HS-27A (cell line): ENCODE measurements around the gene TRIP10.

Experiments
- DNase-seq: peaks from one replicate; pipeline ENCODE4 v3.0.0-alpha.2; 2012; ENCODE audit warnings: low read depth, missing footprints

The TRIP10 gene

DNA sequence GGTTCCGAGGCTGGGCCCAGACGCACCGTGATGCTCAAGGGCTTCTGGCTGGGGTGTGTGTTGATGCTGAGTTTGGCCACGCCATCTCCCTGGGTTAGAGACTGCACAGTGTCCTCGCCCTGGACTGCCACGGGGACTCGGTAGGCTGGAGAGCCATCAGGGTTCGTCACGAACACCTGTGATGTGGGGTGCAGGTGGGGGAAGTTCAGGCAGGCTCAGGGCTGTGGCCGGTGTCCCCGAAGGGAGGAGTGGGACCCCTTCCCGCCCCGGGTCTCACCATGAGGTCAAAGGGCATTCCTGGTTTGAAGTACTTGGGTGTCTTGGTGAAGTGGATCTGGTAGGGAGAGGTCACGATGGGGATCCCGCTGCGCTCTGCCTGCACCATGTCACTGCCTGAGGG lies 27.2 kb upstream of the TRIP10 start:
- DNase-seq: no peak

DNA sequence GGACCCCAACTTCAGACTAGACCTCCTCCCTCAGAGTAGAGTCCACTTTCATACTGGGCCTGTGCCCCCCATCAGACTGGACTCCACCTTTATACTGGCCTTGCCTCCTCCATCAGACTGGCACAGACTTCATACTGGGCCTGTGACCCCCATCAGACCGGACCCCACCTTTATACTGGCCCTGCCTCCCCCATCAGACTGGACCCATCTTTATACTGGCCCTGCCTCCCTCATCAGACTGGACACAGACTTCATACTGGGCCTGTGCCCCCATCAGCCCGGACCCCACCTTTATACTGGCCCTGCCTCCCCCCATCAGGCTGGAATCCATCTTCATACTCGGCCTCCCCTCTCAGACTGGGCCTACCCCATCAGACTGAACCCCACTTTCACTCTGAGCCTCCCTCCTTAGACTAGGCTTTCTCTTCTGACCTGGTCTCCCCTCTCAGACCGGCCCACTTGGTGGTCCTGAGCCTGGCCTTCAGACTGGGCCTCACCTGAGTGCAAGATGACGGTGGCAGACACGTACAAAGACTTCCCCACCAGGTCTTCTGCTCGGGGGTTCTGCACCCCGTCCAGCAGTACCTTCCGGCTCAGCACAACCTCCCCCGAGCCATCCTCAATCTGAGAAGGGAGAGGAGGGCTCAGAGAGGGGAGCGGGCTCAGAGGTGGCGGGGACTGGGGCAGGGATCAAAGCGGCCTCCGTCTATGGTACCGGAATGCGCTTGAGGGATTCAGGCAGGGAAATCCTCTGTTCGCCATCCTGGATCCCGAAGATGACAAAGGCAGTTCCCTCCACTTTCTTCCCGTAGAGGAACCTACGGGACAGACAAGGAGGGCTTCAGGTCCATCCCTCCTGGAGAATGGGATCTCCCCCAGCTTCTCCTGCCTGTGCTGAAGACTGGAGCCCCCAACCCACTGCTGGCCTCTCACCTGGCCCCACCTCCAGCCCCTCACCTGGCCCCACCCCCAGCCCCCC lies 26.5 kb upstream of the TRIP10 start:
- no peak for DNase-seq

DNA sequence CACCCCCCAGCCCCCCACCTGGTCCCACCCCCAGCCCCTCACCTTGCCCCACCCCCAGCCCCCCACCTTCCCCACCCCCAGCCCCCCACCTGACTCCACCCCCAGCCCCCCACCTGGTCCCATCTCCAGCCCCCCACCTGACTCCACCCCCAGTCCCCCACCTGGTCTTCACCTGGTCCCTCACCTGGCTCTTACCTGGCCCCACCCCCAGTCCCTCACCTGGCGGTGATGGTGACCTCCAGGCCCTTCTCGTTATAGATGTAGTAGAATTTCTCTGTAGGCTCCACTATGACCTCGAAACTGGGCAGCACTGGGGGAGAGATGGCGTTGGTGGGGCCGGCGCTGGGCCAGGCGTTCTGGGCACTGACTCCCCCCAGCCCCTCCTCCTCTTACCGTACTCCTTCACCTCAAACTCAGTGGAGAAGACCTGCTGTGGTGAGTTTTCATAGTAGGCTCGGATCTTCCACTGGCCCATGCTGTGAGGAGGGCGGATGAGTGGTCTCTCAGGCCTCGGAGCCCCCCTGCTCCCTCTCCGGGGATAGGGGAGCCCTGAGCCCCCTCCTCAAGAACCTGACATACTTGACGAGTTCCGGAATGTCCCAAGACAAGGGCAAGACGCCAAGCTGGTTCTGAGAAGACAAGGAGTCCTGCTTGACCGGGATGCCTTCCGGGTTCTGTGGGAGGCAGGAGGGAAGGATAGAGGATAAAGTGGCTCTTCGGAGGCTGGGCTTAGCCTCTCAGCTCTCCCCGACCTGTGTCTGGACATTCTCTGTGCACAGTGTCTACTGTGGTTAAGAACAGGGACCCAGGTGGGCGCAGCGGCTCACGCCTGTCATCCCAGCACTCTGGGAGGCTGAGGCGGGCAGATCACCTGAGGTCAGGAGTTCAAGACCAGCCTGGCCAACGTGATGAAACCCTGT lies 25.4 kb upstream of the TRIP10 start:
- no peak for DNase-seq

DNA sequence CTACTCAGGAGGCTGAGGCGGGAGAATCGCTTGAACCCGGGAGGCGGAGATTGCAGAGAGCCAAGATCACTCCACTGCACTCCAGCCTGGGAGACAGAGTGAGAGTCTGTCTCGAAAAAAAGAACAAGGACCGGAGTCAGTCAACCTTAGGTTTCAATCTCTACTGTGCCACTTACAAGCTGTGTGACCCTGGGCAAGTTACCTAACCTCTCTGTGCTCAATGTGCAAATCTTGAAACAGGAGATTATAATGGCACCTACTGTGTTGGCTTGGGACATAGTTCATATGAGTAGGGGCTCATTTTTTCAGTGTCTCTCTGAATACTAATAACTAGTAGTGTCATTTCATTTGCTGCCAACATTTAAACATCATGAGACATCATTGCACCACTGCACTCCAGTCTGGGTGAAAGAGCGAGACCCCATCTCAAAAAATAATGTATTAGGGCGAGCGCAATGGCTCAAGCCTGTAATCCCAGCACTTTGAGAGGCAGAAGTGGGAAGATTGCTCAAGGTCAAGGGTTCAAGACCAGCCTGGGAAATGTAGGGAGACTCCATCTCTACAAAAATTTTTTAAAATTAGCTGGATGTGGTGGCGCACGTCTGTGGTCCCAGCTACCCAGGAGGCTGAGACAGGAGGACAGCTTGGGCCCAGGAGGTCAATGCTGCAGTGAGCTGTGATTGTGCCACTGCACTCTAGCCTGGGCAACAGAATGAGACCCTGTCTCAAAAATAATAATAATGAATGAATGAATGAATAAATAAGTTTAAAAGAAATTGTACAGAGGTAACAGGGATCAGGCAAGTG lies 24.5 kb upstream of the TRIP10 start:
- DNase-seq: no peak

DNA sequence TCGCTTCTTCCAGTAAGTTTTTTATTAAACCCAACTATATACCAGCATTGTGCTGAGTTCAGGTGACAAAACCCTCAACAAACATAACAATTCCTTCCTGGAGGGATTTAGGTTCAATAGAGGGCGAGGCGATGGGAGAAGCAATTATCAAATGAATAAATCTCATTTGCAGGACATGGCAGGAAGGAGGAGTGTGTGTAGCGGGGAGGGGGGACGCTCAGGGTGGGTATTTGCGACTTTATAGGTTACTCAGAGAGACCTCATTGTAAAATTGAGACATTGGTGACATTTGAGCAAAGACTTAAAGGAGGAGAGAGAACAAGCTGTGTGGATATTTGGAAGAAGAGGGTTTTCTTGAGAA lies 22.9 kb upstream of the TRIP10 start:
- DNase-seq: no peak

DNA sequence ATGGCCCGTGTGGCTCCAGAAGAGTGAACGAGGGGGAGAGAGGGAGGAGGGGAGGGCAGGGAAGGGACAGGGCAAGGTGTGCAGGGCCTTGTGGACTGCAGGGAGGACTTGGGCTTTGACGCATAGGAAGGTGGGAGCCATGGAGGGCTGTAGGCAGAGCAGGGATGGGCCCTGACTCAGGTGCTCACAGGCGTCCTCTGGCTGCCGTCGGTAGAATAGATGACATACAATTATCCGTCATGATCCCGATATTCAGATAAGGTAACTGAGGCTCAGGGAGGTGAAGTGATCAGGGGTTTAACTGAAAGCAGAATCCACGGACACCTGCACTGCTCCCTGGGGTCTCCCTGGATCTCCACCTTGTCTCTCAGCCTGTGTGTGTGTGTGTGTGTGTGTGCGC lies 22.4 kb upstream of the TRIP10 start:
- DNase-seq: no peak

DNA sequence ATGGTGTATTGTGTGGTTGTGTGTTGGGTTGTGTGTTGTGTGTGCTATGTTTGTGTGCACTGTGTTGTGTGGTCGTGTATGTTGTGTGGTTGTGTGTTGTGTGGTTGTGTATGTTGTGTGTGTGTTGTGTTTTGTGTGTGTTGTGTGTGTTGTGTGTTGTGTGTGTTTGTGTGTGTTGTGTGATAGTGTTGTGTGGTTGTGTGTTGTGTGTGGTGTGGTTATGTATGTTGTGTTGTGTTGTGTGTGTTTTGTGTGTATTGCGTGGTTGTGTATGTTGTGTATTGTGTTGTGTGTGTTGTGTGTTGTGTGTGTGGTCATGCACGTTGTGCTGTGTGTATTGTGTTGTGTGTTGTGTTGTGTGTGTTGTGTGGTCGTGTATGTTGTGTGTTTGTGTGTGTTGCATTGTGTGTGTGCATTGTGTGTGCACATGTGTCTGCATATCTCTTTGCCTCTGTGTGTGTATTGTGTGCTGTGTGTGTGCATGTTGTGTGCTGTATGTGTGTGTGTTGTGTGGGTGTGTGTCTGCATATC lies 22.0 kb upstream of the TRIP10 start:
- no peak for DNase-seq

DNA sequence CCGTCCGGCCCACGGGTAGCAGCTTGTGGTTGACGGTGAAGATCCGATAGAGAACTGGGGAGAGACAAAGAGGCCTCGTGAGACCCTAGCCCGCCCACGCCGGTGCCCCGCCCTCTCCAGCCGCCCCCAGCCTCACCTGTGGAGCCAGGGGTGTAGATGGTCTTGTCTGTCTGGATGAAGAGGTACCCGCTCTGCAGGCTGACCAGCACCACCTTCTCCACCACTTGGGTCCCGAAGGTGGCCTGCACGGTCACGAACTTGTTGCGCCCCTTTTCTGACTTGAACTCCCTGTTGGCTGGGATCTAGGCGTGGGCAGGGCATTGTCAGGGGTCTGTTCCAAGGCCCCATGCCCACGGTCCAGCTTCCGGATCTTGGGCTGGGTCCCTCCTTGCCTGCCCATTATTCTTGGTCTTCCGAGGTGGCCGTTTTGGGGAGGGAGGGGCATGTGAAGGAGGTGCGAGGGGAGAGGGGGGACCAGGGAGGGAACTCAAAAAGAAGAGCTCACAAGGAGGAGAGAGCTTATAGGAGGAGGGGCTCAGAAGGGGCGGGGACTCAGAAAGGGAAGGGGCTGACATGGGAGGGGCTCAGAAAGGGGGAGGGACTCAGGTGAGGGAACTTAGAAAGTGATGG lies 21.3 kb upstream of the TRIP10 start:
- DNase-seq: no peak

DNA sequence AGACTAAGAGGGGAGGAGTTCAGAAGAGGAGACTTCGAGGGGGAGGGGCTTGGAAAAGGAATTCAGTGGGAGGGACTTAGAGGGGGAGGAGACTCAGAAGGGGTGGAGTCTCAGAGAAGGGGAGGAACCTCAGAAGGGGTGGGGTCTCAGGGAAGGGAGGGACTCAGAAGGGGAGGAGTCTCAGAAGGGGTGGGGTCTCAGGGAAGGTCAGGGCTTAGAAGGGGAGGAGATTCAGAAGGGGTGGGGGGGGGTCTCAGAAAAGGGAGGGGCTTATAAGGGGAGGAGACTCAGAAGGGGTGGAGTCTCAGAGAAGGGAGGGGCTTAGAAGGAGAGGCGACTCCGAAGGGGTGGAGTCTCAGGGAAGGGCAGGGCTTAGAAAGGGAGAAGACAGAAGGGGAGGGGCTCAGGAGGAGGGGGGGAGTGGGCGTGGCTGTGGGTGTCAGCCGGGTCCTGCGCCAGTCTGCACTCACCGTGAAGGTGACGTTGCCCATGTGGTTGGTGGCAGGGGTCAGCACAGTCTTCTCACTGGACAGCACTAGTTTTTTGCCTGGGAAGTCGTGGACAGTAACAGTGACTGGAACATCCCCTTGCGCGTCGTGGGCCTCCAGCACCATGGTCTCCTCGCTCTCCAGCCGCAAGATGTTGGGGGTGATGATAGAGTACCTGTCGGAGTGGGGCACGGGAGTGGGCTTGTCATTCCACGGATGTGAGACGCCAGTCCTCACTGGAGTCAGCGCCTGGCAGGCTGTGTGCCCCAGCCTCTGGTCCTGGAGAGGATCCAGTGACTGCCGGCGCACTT lies 20.5 kb upstream of the TRIP10 start:
- no peak for DNase-seq

DNA sequence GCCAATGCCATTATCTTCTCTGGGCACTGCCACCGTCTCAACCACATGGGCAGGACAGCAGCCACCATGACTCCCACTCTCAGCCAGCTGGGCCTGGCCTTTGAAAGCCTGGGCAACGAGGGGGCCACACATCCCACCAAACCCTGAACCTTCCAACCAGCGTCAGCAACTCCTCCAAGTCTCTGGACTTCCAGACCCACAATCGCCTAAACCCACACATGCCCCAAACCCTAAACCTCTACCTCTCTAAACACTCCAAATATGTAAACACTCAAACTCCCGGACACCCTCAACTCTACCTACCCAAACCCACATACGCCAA lies 20.0 kb upstream of the TRIP10 start:
- DNase-seq: no peak

DNA sequence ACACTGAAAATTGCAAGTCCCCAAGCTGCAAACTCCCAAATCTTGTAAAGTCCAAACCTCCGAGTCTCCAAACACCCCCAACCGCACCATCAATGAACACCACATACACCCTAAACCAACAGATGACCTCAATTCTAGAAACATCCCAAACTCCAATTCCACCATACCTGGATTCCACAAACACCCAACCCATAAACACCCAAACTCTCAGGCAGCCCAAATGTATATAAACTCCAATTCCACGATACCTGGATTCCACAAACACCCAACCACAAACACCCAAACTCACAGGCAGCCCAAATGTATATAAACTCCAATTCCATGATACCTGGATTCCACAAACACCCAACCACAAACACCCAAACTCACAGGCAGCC lies 19.5 kb upstream of the TRIP10 start:
- no peak for DNase-seq

DNA sequence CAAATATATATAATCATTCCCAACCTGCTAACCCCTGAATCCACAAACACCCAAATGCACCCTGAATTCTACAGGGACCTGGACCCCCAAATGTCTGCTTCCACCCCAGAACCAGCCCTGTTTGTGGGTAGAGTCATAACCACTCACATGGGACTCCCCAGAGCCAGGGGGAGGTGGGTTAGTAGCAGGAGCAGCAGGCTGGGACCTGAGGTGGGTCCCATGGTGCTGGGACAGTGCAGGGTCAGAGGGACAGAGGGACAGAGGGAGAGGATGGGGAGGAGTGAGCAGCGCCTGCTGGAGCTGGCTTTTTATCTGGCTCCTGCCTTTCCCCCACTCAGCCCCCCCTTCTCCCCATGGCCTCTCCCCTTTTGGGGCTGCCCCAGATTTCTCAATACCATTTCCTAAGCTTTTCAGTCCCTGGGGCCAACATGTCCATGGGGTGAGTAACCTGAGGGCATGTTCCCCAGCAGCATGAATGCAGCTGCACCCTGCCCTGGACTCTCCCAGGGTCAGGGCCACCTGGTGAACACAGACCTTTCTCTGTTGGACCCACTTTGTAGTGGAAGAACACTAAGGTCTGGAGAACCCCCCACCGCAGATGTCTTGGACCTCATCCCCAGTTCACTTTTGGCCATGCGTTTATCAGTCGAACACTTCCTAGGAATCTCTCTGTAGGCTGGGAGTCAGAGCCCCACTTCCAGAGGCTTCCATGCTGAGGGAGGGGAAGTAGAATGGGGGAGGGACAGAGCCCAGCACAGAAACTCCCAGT lies 18.9 kb upstream of the TRIP10 start, which contains the start of gene C3:
C3 (minus strand) TSS at position 282 of the 769 bp plus-strand sequence; CDS start at position 221, 61 bp downstream.
- DNase-seq: no peak

DNA sequence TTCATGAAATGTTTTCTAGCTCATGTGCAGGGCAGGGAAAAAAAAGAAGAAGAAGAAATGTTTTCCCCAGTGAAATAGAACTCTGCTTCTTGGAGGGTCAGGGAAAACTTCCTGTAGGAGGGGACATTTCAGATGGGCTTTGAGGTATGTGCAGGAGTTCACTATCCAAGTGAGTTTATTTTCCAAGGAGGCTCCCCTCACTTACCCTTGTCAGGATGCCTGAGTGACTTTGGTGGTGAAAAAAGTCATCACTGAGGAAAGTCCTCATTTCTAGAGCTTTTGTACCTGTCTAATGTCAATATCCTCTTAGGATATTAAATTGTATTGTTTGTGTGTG lies 18.4 kb upstream of the TRIP10 start:
- DNase-seq: no peak

DNA sequence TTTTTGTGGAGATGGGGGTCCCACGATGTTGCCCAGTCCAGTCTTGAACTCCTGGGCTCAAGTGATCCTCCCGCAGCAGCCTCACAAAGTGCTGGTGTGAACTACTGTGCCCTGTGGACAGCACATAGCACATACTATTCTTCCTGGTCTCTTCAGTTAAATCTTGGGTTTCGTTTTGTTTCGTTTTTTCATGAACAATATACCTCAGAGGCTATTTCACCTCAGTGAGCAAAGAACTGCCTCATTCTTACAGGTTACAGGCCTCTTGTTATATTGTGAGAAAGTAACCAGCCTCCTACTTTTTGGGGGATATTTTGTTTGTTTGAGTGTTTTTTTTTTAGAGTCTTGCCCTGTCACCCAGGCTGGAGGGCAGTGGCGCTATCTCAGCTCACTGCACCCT lies 17.7 kb upstream of the TRIP10 start:
- DNase-seq: no peak

DNA sequence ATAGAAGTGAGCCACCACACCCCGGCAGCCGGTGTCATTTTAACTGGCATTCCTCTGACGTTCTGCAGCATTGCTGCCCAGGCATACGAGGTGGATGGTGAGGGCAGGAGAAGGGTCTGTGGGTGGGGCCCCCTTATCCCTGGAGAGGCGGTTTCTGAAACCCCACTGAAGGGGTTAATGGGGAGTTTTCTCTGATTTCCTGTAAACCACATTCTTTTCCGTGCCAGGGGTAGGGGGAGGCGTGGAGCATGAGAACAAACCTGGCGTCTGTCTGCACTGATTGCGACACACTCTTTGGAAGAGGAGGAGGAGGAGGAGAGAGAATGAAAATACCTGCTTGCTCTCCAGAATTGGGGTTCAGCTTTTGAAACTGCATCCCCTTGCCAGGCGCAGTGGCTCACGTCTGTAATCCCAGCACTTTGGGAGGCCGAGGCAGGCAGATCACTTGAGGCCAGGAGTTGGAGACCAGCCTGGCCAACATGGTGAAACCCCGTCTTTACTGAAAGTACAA lies 16.3 kb upstream of the TRIP10 start:
- DNase-seq: no peak

DNA sequence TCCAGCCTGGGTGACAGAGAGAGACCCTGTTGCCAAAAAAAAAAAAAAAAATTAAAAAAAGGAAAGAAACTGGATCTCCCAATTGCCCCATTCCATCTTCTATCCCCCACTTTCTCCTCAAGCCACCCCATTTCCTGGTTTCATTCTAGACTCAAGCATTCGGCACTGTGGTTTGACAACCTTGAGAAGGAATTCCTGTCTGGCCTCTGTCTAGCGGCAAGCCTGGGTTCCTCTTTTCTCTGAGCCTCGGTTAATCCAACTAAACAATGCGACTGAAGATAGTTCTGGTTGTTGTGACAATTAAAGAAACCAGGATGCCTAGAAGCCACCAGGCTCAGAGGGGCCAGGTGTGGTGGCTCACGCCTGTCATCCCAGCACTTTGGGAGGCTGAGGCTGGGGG lies 15.7 kb upstream of the TRIP10 start:
- no peak for DNase-seq

DNA sequence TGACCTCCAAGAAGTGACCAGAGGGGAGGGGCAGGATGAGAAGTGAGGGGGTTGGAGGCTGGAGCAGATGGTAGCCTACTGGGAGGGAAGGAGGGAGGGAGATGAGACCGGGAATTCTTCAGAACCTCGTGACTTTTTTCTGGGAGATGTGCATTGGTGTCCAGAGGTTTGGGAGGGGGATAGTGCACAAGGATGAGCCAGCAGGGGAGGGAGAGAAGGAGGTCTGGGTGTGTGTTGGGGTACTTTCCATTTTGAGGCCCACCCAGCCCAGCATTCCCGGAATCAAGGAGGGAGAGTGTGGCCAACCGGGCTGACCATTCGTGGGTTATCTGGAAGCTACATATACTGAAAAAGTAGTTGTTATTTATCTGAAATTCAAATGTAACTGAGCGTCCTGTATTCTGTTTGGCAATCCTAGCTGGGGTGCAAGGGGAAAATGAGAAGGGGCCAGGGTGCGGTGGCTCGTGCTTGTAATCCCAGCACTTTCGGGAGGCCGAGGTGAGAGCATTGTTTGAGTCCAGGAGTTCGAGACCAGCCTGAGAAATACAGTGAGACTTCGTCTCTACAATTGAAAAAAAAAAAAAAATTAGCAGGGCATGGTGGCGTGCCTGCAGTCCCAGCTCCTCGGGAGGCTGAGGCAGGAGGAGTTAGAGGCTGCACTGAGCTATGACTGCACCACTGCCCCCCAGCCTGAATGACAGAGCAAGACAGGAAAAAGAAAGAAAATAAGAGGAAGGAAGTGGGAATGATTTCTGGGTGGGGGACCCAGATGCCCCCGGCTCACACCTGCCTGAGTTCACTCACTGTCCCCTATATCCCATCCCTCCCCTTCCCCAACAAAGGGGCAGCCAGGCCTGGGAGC lies 14.6 kb upstream of the TRIP10 start:
- no peak for DNase-seq

DNA sequence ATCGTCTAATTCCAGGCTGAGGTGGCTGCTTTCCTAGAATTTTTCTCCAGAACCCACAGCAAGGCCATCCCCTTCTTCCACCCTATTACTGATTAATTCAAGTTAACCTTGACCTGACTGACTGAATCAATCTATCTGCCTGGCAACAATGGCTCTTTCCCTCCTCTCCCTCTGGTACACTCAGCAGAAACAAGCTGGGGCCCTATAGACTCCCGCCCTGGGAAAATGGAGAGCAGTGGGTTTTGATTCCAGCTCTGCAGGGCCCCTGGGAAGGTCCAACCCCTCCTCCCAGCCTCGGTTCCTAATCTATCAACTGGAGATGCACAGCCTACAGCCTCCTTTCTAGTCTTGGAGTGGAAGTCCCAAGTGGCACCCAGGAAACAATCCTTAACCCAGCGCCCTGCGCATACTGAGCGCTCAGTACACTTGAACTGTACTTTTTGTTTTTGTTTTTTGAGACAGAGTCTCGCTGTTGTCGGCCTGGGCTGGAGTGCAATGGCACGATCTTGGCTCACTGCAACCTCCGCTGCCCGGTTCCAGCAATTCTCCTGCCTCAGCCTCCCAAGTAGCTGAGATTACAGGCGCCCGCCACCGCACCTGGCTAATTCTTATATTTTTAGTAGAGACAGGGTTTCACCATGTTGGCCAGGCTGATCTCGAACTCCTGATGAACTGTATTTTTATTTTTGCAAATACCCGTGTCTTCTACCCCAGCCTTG lies 13.8 kb upstream of the TRIP10 start:
- no peak for DNase-seq
